C4-2B (cell line): Measurements from ENCODE around the gene CEACAM6.

Source experiments
- ZFX ChIP-seq: fragments of 450-650 bp; IDR thresholded peaks from 2 replicates; pipeline ENCODE4 v1.6.1; 2017
- TF ChIP-seq, protein P1 (sequence below): fragments of 450-650 bp; conservative IDR thresholded peaks from 2 replicates; pipeline ENCODE4 v1.5.1; 2017; ENCODE audit warnings: mild to moderate bottlenecking

DNA sequence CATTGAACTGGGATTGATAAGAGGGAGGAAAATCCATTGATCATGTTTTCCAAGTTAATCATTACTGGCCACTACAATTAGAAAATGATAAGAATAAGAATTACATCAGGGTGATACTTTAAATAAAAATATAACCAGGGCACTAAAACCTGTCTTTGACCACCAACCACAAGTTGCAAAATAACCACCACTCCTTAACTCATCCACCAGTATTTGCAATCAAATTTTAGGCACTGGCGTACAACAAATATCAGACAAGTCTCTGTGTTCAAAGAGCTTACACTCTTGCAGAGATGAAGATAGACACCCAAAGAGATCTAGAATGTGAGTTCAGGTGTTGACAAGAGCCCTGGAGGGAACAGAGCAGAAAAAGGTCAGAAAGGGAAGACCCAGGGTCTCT, 41.6 kb downstream of the CEACAM6 start:
- TF ChIP-seq, protein P1, sequence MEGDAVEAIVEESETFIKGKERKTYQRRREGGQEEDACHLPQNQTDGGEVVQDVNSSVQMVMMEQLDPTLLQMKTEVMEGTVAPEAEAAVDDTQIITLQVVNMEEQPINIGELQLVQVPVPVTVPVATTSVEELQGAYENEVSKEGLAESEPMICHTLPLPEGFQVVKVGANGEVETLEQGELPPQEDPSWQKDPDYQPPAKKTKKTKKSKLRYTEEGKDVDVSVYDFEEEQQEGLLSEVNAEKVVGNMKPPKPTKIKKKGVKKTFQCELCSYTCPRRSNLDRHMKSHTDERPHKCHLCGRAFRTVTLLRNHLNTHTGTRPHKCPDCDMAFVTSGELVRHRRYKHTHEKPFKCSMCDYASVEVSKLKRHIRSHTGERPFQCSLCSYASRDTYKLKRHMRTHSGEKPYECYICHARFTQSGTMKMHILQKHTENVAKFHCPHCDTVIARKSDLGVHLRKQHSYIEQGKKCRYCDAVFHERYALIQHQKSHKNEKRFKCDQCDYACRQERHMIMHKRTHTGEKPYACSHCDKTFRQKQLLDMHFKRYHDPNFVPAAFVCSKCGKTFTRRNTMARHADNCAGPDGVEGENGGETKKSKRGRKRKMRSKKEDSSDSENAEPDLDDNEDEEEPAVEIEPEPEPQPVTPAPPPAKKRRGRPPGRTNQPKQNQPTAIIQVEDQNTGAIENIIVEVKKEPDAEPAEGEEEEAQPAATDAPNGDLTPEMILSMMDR: no peak
- TF ChIP-seq ZFX: no peak
